Ectodermal cell (in vitro differentiated cells): ENCODE measurements around the gene STKLD1.
"Not testable (repeated sequence)": the region's sequence is repeated elsewhere in the genome, so short reads cannot be mapped to it uniquely, and the experiment has no call there.

Source experiments
- H3K27ac ChIP-seq: 2 replicates; pipeline ENCODE4 v1.7.0; 2013; ENCODE audit warnings: mild to moderate bottlenecking, low read depth, low read length; ENCODE audit not compliant: insufficient read depth, poor library complexity, severe bottlenecking
- H3K27me3 ChIP-seq: 2 replicates; pipeline ENCODE4 v1.7.0; 2013; ENCODE audit warnings: mild to moderate bottlenecking, low read length; ENCODE audit not compliant: insufficient read depth, control insufficient read depth, poor library complexity, severe bottlenecking
- H3K36me3 ChIP-seq: one replicate; pipeline ENCODE4 v1.7.0; 2013; ENCODE audit warnings: low read length; ENCODE audit not compliant: control insufficient read depth, insufficient read depth
- H3K4me1 ChIP-seq: one replicate; pipeline ENCODE4 v1.7.0; 2013; ENCODE audit warnings: low read length; ENCODE audit not compliant: control insufficient read depth, insufficient read depth
- H3K4me3 ChIP-seq: 2 replicates; pipeline ENCODE4 v1.7.0; 2013; ENCODE audit warnings: low read depth, low read length, control low read depth; ENCODE audit not compliant: insufficient read depth
- H3K9me3 ChIP-seq: 2 replicates; pipeline ENCODE4 v1.7.0; 2013; ENCODE audit warnings: mild to moderate bottlenecking, low read length, moderate library complexity; ENCODE audit not compliant: control insufficient read depth
- WGBS, 2 experiments: methylation state at CpG; one replicate each; pipeline ENCODE4 v1.1.7; 2013; ENCODE audit warnings: missing lambda C conversion rate in 2 of 2; 5-methylcytosine and 5-hydroxymethylcytosine counted together

Gene STKLD1

DNA sequence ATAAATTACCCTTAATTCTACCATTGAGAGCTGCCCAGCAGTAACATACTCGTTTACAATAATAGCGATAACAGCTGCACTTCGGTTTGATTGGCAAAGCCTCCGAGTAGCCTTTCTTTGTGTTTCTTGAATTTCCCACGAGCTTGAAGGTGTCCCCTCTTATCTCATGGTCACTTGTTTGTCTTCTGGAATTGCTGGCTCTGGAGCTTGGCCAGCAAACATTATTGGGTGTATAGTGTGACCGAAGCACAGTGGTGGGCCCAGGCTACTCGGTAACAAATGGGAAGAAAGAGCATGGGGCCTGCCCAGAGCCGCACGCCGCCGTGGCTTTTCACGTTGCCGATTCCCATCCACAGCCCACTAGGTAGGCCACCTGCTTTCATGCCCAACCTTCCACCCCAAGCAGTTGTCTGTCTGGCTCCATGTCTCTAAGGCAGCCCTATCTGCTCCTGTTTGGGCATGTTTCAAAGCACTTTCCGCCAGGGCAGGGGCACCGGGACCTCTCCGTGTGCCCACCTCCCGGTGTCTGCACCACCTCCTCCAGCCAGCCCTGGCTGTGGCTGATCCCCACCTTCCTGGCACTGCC is 8.7 kb downstream of the STKLD1 start:
- no peaks in the 10 kb centered on the region for H3K4me1 ChIP-seq
- WGBS, 2 experiments = 94% methylated on average over 17 of the region's 17 CpGs
- no peaks in the 10 kb centered on the region for H3K9me3 ChIP-seq
- no peak overlapping the region for H3K4me3 ChIP-seq
- H3K27ac ChIP-seq = no peak overlapping the region
- no peaks in the 10 kb centered on the region for H3K36me3 ChIP-seq
- no peaks in the 10 kb centered on the region for H3K27me3 ChIP-seq

DNA sequence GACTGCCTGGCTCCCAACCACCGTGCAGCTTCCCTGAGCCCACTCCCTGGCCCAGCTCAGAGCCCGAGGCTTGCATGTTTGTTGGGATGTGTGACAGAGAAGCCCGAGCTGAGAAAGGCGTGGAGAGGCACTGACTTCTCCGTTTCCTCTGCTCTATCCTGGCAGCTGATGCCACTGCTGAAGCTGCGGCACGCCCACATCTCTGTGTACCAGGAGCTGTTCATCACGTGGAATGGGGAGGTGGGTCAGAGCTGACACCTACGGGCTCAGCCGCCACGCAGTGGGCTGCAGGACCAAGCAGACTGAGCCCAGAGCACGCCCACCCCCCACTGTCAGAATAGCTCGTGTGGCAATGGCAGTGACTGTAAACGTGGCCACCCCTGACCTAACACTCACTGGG is 9.3 kb downstream of the STKLD1 start:
- Histone ChIP-seq H3K27me3 (no peaks in the 10 kb centered on the region), H3K4me3 (no peak overlapping the region), H3K36me3 (no peaks in the 10 kb centered on the region), H3K4me1 (no peaks in the 10 kb centered on the region), H3K9me3 (no peaks in the 10 kb centered on the region), H3K27ac (no peak overlapping the region)
- WGBS, 2 experiments = 87 to 88% methylated on average over 14 of the region's 14 CpGs

DNA sequence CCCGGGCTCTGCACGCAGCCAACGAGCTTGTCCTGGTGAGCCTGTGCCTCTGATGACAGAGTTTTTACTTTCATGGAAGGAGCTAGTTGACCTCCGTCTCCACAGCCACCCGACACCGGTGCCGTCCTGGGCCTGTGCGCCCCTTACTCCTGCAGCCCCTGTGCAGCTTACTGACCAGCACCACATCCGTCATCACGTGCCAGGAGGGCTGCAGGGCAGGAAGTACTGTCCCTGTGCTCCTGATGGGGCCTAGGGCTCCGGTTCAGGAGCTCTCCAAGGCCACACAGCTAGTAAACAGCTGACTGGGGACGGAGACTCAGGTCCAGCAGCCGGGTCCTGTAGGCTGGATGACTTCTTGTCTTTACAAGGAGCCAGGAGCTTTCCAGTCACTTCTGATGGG is 10.2 kb downstream of the STKLD1 start:
- H3K27ac ChIP-seq = no peak overlapping the region
- H3K9me3 ChIP-seq = no peaks in the 10 kb centered on the region
- H3K36me3 ChIP-seq = no peaks in the 10 kb centered on the region
- no peaks in the 10 kb centered on the region for H3K4me1 ChIP-seq
- H3K27me3 ChIP-seq = no peaks in the 10 kb centered on the region
- WGBS, 2 experiments = 90 to 91% methylated on average over 13 of the region's 13 CpGs
- no peak overlapping the region for H3K4me3 ChIP-seq

DNA sequence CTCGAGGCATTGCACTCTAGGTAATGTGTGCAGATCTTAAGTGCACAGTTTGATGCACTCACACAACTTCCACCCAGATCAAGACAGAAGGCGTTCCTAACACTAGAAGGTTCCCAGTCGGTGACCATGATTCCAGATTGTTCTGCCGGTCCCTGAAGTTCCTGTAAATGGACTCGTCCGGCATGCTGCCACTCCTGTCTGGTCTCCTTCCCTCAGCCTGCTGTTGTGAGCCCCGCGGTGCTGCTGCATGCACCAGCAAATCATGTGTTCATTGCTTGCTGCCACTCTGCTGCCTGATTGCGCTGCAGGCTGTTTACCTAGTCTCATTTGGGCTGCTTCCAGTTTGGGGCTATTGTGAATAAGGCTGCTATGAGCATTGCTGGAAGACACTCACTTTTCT is 11.5 kb downstream of the STKLD1 start:
- WGBS, 2 experiments = 90 to 93% methylated on average over 9 of the region's 9 CpGs
- no peaks in the 10 kb centered on the region for H3K36me3 ChIP-seq
- no peak overlapping the region for H3K27ac ChIP-seq
- no peaks in the 10 kb centered on the region for H3K27me3 ChIP-seq
- H3K4me3 ChIP-seq = no peak overlapping the region
- H3K9me3 ChIP-seq = no peaks in the 10 kb centered on the region
- H3K4me1 ChIP-seq = no peaks in the 10 kb centered on the region

DNA sequence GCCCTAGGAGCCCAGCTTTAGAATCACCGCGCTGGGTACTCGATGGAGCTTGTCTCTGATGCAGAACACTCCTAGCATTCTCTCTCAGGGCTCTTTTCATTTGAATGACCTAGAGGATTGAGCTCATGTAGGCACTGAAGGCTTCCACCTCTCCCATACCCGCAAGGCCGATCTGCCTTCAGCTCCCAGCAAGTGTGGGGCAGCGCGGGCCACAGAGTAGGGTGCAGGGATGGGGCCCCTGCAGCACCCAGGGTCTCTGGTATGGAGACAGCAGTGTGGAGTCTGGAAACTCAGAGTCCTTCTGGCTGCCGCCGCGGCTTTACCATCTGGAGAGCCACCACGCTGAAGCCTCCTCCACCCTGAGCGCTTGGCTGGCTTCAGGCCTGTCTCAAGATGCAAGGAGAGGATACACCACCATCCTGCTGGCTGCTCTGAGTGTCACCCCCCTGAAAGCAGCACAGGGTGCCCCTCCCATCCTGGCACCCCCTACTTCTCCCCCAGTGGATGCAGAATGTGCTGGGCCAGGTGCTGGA is 12.9 kb downstream of the STKLD1 start:
- H3K9me3 ChIP-seq = no peaks in the 10 kb centered on the region
- H3K4me1 ChIP-seq = no peaks in the 10 kb centered on the region
- H3K27ac ChIP-seq = no peak overlapping the region
- WGBS, 2 experiments = 89 to 91% methylated on average over 12 of the region's 12 CpGs
- no peak overlapping the region for H3K4me3 ChIP-seq
- H3K27me3 ChIP-seq = no peaks in the 10 kb centered on the region
- no peaks in the 10 kb centered on the region for H3K36me3 ChIP-seq

DNA sequence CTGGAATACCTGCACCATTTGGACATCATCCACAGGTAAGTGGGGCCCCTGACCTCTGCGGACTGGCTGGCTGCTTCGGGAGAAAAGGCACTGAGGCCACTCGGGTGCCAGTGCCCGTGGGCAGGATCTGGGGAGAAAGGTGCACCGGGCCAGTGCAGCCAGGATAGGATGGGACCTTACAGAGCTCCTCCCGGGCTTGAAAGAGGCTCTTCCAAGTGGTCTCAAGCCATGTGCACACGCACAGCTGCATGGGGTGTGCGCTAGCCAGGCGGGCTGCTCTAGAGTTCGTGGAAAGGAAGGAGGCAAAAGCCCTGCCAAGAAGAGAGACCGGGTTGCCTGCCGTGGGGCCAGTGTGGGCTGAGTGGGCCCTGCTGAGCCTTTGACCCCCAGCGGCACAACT is 13.4 kb downstream of the STKLD1 start:
- Histone ChIP-seq H3K36me3 (no peaks in the 10 kb centered on the region), H3K27me3 (no peaks in the 10 kb centered on the region), H3K9me3 (no peaks in the 10 kb centered on the region), H3K27ac (no peak overlapping the region), H3K4me1 (no peaks in the 10 kb centered on the region), H3K4me3 (no peak overlapping the region)
- 90 to 91% methylated on average over 13 of the region's 13 CpGs for WGBS, 2 experiments

DNA sequence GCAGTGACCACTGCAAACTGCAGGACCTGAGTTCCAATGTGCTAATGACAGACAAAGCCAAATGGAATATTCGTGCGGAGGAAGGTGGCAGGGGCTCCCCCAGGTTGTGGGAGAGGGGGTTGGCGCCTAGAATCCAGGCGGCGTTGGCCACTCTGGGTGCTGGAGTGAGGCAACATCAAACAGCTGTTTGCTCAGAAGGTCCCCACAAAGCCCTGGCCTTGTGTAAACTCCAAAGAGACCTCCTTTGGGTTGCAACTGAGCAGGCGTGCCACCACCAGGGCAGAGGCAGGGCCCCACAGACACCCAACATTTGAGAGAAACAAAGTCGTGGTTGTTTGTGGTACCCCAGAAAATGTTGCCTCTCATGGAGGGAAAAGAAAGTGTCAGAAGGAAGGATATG is 14.5 kb downstream of the STKLD1 start:
- Histone ChIP-seq H3K27me3 (no peaks in the 10 kb centered on the region), H3K4me1 (no peaks in the 10 kb centered on the region), H3K27ac (no peak overlapping the region), H3K4me3 (no peak overlapping the region), H3K9me3 (no peaks in the 10 kb centered on the region), H3K36me3 (no peaks in the 10 kb centered on the region)
- WGBS, 2 experiments = 81 to 83% methylated on average over 7 of the region's 7 CpGs

DNA sequence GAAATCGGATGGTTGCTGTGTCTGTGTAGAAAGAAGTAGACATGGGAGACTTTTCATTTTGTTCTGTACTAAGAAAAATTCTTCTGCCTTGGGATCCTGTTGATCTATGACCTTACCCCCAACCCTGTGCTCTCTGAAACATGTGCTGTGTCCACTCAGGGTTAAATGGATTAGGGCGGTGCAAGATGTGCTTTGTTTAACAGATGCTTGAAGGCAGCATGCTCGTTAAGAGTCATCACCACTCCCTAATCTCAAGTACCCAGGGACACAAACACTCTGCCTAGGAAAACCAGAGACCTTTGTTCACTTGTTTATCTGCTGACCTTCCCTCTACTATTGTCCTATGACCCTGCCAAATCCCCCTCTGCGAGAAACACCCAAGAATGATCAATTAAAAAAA is 15.3 kb downstream of the STKLD1 start:
- not testable (repeated sequence) for H3K4me1 ChIP-seq, H3K27ac ChIP-seq, H3K27me3 ChIP-seq, H3K4me3 ChIP-seq, H3K36me3 ChIP-seq, H3K9me3 ChIP-seq
- WGBS, 2 experiments = 40% methylated on average over 1 of the region's 4 CpGs; no CpG with 5 or more reads in 1 of the 2 experiments

DNA sequence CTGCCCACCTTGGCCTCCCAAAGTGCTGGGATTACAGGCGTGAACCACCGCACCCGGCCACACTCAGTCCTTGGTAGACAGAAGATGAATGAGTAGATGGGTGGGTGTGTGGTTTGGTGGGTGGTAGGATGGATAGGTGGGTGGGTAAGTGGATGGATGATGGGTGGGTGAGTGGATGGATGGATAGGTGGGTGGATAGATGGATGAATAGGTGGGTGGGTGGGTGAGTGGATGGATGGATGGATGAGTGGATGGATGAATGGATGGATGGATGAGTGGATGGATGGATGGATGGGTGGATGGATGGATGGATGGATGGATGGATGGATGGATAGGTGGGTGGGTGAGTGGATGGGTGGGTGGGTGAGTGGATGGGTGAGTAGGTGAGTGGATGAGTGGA is 16.1 kb downstream of the STKLD1 start:
- H3K4me3 ChIP-seq, H3K9me3 ChIP-seq, H3K36me3 ChIP-seq, H3K4me1 ChIP-seq, H3K27ac ChIP-seq, H3K27me3 ChIP-seq: not testable (repeated sequence)
- 81 to 93% methylated on average over 3 of the region's 3 CpGs for WGBS, 2 experiments

DNA sequence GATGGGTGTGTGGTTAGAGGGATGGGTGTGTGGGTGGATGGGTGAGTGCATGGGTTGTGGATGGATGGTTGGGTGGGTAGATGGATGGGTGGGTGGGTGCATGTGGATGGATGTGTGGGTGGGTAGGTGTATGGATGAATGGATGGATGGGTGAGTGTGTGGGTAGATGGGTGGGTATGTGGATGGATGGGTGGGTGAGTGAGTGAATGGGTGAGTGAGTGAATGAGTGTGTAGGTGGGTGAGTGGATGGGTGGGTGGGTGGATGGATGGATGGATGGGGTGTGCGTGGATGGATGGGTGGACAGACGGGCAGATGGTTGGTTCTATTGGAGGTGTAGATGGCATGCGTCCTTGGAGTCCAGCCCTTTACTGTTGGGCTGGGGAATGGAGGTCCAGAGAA is 17.2 kb downstream of the STKLD1 start:
- Histone ChIP-seq H3K4me1 (no peaks in the 10 kb centered on the region), H3K36me3 (no peaks in the 10 kb centered on the region), H3K4me3 (no peak overlapping the region), H3K27ac (no peak overlapping the region), H3K9me3 (no peaks in the 10 kb centered on the region), H3K27me3 (no peaks in the 10 kb centered on the region)
- WGBS, 2 experiments = 88 to 92% methylated on average over 3 of the region's 3 CpGs
